Fibroblast of mammary gland (primary cell): Measurements from ENCODE around the gene PRKN.

Experiments used
- DNase-seq: peaks from one replicate; pipeline ENCODE4 v3.0.0-alpha.2; 2010; ENCODE audit warnings: low read depth
- H3K4me3 ChIP-seq: 2 replicates; pipeline ENCODE4 v1.5.1; 2011; ENCODE audit warnings: low read depth, mild to moderate bottlenecking, low read length, moderate library complexity; ENCODE audit not compliant: control insufficient read depth
- CTCF ChIP-seq: conservative IDR thresholded peaks from 2 replicates; pipeline ENCODE4 v1.5.1; 2011; ENCODE audit warnings: low read depth, low read length, inconsistent platforms; ENCODE audit not compliant: control insufficient read depth, insufficient read depth

The PRKN gene

DNA sequence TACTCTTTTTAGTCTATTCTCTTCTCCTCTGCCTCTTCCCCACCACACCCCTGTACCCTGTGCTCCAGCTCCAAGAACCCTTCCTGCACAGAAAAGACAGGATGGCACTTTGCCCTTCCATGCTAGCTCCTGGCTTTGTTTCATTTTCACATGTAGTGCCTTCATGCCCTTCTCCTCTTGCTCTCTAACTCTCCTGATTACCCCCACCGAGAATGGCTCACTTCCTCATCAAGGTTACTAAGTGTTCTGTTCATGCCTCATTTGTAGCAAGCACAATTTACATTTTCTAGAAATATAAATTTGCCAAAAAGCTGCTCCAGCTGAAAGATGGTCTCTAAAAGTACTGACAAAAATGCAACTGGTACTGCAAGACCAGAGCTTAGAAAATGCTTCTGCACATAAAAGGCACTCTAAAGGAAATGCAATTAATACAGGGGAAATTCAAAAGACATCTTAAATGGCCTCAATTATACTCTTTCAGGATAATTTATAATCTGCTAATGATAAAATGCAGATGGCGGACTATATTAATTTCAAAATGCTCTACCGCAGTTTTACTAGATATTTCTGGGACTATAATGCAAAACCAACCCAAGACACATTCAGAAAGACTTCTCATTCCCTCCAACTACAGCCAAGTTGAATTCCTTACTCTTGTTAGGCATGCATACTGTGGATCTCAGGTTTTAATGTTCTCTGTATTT lies 570.2 kb downstream of the PRKN start:
- no peak for DNase-seq
- no peak for TF ChIP-seq CTCF
- no peak overlapping the region for H3K4me3 ChIP-seq

GRCh38 chr6:162156146-162156545 lies 571.4 kb downstream of the PRKN start:
- no peak for TF ChIP-seq CTCF
- no peak overlapping the region for H3K4me3 ChIP-seq
- DNase-seq: peak; percentile 46

GRCh38 chr6:162154930-162155329 lies 572.6 kb downstream of the PRKN start:
- no peak overlapping the region for H3K4me3 ChIP-seq
- no peak for DNase-seq
- no peak for TF ChIP-seq CTCF

- no peak for DNase-seq
- H3K4me3 ChIP-seq: no peak overlapping the region
- TF ChIP-seq CTCF: no peak
These were observed 573.6 kb downstream of the PRKN start for GRCh38 chr6:162154001-162154400.

- DNase-seq: no peak
- no peak for TF ChIP-seq CTCF
- H3K4me3 ChIP-seq: no peak overlapping the region
These were observed 574.4 kb downstream of the PRKN start for GRCh38 chr6:162153120-162153519.

DNA sequence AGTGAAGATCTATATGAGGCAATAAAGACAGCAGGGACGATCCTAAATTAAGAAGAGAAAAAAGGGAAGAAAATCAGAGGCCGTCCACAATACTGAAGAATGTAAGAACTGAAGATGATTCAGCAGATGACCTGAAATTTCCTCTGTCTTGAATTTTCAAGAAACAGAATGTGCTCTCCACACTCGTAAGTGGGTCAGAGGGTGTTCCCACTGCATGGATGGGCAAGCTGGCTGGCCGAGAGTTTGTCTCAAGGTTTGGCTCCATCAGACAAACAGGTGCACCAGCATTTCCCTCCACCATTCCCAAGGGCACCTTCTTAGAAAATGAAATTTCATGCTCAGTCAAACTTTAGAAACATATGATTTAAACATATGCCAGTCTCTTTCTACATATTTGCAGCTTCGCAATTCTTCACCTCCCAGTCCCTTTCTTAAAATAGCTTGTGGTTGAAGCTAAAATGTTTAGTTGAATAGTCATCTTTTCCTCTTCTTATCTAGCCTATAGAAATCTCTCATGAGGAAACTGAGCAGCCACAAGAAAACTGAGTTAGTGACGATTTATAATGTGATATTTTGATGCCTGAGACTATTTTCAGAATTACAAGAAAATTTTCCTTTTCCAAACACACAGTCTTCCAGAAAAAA lies 576.4 kb downstream of the PRKN start:
- no peak for TF ChIP-seq CTCF
- H3K4me3 ChIP-seq: no peak overlapping the region
- peak; percentile 53 for DNase-seq
